Parathyroid adenoma (tissue), 2 donors: Measurements from ENCODE around the gene SEMA7A.
A peak's percentile ranks its signal among the peaks of the same experiment; 100 is the strongest.

Experiments
- H2AFZ ChIP-seq: fragments of 300-600 bp; sonication (generic); one replicate; pipeline ENCODE4 v1.7.0; 2017; ENCODE audit warnings: antibody characterized with exemption, mild to moderate bottlenecking
- H3K27ac ChIP-seq: fragments of 300-600 bp; sonication (generic); one replicate; pipeline ENCODE4 v1.7.0; 2017
- H3K27me3 ChIP-seq: fragments of 300-600 bp; sonication (generic); one replicate; pipeline ENCODE4 v1.7.0; 2017; ENCODE audit warnings: low read length; ENCODE audit not compliant: control insufficient read depth, insufficient read depth
- H3K36me3 ChIP-seq: fragments of 300-600 bp; sonication (generic); one replicate; pipeline ENCODE4 v1.7.0; 2017; ENCODE audit warnings: low read length; ENCODE audit not compliant: control insufficient read depth, insufficient read depth
- H3K4me1 ChIP-seq: fragments of 300-600 bp; sonication (generic); one replicate; pipeline ENCODE4 v1.7.0; 2017; ENCODE audit warnings: control low read depth
- H3K4me2 ChIP-seq: fragments of 300-600 bp; sonication (generic); one replicate; pipeline ENCODE4 v1.7.0; 2017; ENCODE audit warnings: low read length
- H3K4me3 ChIP-seq: fragments of 300-600 bp; sonication (generic); one replicate; pipeline ENCODE4 v1.7.0; 2017; ENCODE audit warnings: low read depth, low read length
- H3K79me2 ChIP-seq: fragments of 300-600 bp; sonication (generic); one replicate; pipeline ENCODE4 v1.7.0; 2017; ENCODE audit warnings: control low read depth
- H3K9ac ChIP-seq: fragments of 300-600 bp; sonication (generic); one replicate; pipeline ENCODE4 v1.7.0; 2017; ENCODE audit warnings: mild to moderate bottlenecking
- H3K9me3 ChIP-seq: fragments of 300-600 bp; sonication (generic); one replicate; pipeline ENCODE4 v1.7.0; 2017; ENCODE audit warnings: low read length; ENCODE audit not compliant: control insufficient read depth
- TF ChIP-seq, protein P1 (sequence below): fragments of 300-600 bp; sonication (generic); IDR thresholded peaks from one replicate; pipeline ENCODE4 v1.7.0; 2017; ENCODE audit warnings: antibody characterized with exemption, mild to moderate bottlenecking
- donor health status: primary hyperparathyroidism.

Gene SEMA7A

DNA sequence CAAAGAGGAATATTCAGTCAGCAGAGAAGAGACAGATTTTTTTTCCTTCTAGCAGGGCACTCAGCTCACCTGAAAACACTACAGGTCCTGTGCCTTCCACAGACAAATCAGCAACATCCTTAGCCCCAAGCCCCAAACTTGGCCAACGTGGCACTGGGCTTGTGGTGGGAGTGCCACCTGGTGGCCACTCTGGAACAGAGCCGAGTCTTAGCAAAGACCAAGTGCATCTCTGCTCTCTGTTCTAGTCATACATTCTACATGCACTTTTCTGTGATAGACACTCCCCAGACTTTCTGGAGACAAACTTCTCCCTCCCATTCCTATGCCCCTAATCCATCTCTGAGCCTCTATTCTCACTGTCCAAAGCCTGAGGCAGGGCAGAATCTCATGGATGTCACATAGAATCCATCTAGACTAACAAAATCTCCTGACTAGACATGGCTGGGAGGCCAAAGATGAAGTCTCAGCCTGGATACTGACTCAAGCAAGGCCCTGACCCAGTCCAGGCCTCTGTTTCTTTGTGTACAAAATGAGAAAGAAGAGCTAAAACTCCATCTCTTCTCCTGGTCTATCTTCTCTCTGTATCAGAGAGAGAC, 5.1 kb upstream of the SEMA7A start:
- Histone ChIP-seq H3K36me3 (no peaks in the 10 kb centered on the region), H2AFZ (no peak overlapping the region), H3K9ac (no peak overlapping the region), H3K9me3 (no peaks in the 10 kb centered on the region), H3K79me2 (no peaks in the 10 kb centered on the region), H3K4me2 (no peak overlapping the region), H3K27me3 (no peaks in the 10 kb centered on the region), H3K27ac (no peak overlapping the region), H3K4me3 (no peak overlapping the region), H3K4me1 (peaks cover 8% of the 10 kb centered on the region)
- TF ChIP-seq, protein P1, sequence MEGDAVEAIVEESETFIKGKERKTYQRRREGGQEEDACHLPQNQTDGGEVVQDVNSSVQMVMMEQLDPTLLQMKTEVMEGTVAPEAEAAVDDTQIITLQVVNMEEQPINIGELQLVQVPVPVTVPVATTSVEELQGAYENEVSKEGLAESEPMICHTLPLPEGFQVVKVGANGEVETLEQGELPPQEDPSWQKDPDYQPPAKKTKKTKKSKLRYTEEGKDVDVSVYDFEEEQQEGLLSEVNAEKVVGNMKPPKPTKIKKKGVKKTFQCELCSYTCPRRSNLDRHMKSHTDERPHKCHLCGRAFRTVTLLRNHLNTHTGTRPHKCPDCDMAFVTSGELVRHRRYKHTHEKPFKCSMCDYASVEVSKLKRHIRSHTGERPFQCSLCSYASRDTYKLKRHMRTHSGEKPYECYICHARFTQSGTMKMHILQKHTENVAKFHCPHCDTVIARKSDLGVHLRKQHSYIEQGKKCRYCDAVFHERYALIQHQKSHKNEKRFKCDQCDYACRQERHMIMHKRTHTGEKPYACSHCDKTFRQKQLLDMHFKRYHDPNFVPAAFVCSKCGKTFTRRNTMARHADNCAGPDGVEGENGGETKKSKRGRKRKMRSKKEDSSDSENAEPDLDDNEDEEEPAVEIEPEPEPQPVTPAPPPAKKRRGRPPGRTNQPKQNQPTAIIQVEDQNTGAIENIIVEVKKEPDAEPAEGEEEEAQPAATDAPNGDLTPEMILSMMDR: peak; percentile 79

DNA sequence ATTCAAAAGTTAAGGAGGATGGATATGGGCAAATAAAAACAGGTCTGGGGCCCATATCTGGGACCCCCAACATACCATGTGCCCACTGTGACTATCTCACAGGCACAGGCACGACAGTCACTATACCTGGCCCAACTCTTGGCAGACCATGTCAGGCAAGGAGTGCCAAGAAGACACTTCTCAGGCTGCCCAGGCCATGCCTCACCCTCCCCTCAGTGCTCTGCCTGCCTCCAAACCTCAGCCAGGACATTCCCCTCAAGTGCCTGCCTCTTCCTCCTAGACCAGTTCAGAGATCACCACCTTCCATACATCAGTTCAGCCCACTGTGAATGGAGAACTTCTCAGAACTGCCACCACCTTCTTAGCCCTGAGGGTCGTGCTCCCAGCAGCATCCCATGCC, 4.4 kb upstream of the SEMA7A start:
- Histone ChIP-seq H3K79me2 (no peaks in the 10 kb centered on the region), H3K4me1 (peaks cover 8% of the 10 kb centered on the region), H2AFZ (no peak overlapping the region), H3K27me3 (no peaks in the 10 kb centered on the region), H3K4me3 (no peak overlapping the region), H3K36me3 (no peaks in the 10 kb centered on the region), H3K9me3 (no peaks in the 10 kb centered on the region), H3K9ac (no peak overlapping the region), H3K27ac (no peak overlapping the region), H3K4me2 (no peak overlapping the region)
- TF ChIP-seq, protein P1: no peak

DNA sequence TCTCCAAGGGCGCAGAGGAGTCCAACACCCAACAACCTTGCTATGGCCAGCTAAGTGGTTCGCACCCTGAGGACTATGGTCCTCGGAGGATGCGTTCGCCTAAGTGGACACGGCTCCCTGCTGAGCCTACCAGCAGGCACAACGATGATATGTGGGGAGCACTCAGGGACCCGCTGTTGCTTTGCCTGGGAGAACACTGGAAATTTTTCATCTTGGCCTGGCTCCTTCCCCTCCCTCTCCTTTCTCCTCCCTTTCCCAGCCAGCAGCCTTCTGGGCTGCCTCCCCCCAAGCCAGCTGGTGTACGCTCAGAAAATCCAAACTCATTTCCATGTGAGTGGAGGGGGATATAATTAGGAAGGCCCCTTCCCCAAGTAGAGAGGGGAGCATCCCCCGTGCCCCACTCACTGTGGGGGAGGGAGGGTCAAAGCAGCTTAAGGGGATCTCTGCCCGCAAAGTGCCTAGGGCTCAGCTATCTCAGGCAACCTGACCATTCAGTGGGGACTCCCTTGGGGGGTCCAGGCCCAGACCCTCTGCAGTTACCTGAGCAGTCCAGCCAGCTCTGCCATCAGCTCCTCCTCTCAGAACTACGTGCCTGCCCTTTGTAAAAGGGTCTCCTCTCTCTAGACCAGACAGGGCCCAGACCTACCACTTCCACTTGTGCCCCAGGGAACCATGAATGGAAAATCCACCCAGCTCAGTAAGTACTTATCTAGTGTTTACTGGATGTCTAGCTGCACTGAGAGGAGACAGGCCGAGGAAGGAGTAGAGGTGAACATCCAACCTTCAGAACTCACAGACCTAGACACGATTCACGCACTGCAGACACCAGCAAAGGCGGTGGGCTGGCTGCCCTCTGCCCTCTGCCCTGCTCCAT, 742 bp upstream of the SEMA7A start:
- Histone ChIP-seq H2AFZ (peak overlapping the region; percentile 52), H3K4me2 (peak overlapping the region; percentile 87), H3K79me2 (peaks cover 3% of the 10 kb centered on the region), H3K9me3 (no peaks in the 10 kb centered on the region), H3K27ac (peak overlapping the region; percentile 89), H3K9ac (no peak overlapping the region), H3K4me3 (peak overlapping the region; percentile 49), H3K36me3 (no peaks in the 10 kb centered on the region), H3K27me3 (no peaks in the 10 kb centered on the region), H3K4me1 (peaks cover 14% of the 10 kb centered on the region)
- TF ChIP-seq, protein P1: no peak

DNA sequence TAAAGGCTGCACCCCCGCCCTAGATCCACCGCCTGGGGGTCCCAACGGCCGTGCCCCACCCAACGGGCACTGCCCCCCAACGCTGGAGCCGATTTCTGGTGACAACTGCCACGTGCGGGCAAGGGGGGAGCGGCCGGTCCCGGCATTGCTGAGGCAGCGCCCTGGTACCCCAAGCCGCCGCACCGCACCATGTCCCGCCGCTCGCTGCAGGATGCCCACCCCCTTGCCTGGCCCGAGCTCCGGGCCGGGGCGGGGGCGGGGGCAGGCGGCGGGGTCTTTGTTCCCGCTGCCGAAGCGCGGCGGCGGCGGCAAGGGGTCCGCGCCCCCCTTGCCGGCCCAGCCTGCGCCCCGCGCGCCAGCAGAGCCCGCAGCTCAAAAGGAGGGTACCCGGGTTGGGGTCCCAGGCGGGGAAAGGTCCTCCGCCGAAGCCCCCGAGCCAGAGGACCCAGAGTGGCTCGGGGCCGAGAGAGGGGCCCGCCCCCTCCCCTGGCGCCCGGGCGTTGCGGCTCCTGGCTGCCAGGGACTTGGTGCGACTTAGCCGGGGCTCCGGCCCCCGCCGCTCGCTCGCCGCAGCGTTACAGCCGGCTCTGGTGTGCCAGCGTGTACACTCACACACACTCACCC, 678 bp downstream of the SEMA7A start:
- Histone ChIP-seq H3K4me3 (peak overlapping the region; percentile 49), H3K9ac (peak overlapping the region; percentile 46), H3K9me3 (no peaks in the 10 kb centered on the region), H3K27me3 (no peaks in the 10 kb centered on the region), H3K36me3 (no peaks in the 10 kb centered on the region), H3K79me2 (peaks cover 3% of the 10 kb centered on the region), H2AFZ (peak overlapping the region; percentile 68), H3K27ac (peak overlapping the region; percentile 84), H3K4me1 (peaks cover 26% of the 10 kb centered on the region), H3K4me2 (peak overlapping the region; percentile 87)
- TF ChIP-seq, protein P1: no peak
